Measurements from ENCODE around the gene ZNF282.
A peak's percentile ranks its signal among the peaks of the same experiment; 100 is the strongest.
"Not testable (repeated sequence)": the region's sequence is repeated elsewhere in the genome, so short reads cannot be mapped to it uniquely, and the experiment has no call there.

The ZNF282 gene

GRCh38 chr7:149261829-149262617 lies 66.7 kb downstream of the ZNF282 start, which contains the start of gene ZNF783:
TSS of gene ZNF783 (plus strand) at chr7:149262196. CDS start at chr7:149262334, 138 bp downstream.
- DNase-seq: peak; percentile 85

GRCh38 chr7:149266451-149266850 lies 71.1 kb downstream of the ZNF282 start:
- DNase-seq: no peak

- no peak for DNase-seq
Measured at GRCh38 chr7:149267733-149268132, 72.4 kb downstream of the ZNF282 start.

- not testable (repeated sequence) for DNase-seq
Measured at GRCh38 chr7:149274424-149274823, 79.1 kb downstream of the ZNF282 start.
